ENCODE measurements around the gene KIRREL1.

KIRREL1 gene

DNA sequence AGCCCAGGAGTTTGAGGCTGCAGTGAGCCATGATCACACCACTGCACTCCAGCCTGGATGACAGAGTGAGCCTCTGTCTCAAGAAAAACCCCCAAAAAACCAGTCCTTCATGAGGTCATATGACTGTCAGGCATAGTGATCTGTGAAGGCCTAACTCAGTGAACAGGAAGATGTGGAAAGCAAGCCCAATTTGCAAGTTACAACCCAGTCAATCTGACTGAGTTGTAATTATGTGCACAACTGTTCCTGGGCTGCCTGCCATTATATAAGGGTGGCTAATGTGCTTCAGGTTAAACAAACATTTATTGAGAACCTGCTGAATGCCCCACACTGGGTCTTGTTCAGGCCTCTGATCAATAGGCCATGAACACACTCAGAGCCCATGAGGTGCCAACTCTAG is 38.2 kb upstream of the KIRREL1 start:
- H3K4me3 ChIP-seq (replicated peaks; ENCODE audit: low read depth, low read length): no peak overlapping the region

DNA sequence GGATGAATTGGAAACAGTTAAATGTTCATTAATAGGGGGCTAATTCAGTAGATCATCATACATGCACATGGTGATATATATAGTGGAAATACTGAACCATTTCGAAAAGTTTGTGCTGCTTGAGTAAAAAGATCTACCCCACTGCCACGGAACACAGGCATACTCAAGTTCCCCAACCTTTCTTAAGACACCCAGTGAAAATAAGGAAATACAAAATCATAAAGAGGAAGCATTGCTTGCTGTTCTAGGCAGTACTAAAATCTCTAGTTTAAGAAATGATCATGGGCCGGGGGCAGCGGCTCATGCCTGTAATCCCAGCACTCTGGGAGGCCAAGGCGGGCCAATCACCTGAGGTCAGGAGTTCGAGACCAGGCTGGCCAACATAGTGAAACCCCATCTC is 37.6 kb upstream of the KIRREL1 start:
- TF ChIP-seq, protein P1, sequence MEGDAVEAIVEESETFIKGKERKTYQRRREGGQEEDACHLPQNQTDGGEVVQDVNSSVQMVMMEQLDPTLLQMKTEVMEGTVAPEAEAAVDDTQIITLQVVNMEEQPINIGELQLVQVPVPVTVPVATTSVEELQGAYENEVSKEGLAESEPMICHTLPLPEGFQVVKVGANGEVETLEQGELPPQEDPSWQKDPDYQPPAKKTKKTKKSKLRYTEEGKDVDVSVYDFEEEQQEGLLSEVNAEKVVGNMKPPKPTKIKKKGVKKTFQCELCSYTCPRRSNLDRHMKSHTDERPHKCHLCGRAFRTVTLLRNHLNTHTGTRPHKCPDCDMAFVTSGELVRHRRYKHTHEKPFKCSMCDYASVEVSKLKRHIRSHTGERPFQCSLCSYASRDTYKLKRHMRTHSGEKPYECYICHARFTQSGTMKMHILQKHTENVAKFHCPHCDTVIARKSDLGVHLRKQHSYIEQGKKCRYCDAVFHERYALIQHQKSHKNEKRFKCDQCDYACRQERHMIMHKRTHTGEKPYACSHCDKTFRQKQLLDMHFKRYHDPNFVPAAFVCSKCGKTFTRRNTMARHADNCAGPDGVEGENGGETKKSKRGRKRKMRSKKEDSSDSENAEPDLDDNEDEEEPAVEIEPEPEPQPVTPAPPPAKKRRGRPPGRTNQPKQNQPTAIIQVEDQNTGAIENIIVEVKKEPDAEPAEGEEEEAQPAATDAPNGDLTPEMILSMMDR (IDR thresholded peaks at IDR 0.05; ENCODE audit: low read depth, low read length, missing control alignments): no peak
- DNase-seq (ENCODE audit: extremely low read depth, low read depth): no peak
- no peak overlapping the region for H3K4me3 ChIP-seq (replicated peaks; ENCODE audit: low read depth, low read length)

More for the DNA sequence above, 38.2 kb upstream of the KIRREL1 start:
- DNase-seq (ENCODE audit: extremely low read depth, low read depth): no peak
- TF ChIP-seq, protein P1 (IDR thresholded peaks at IDR 0.05; ENCODE audit: low read depth, low read length, missing control alignments): no peak

GRCh38 chr1:157956732-157957131 is 36.7 kb upstream of the KIRREL1 start:
- no peak overlapping the region for H3K4me3 ChIP-seq (replicated peaks; ENCODE audit: low read depth, low read length)
- no peak for DNase-seq (ENCODE audit: extremely low read depth, low read depth)
- TF ChIP-seq, protein P1 (IDR thresholded peaks at IDR 0.05; ENCODE audit: low read depth, low read length, missing control alignments): no peak

DNA sequence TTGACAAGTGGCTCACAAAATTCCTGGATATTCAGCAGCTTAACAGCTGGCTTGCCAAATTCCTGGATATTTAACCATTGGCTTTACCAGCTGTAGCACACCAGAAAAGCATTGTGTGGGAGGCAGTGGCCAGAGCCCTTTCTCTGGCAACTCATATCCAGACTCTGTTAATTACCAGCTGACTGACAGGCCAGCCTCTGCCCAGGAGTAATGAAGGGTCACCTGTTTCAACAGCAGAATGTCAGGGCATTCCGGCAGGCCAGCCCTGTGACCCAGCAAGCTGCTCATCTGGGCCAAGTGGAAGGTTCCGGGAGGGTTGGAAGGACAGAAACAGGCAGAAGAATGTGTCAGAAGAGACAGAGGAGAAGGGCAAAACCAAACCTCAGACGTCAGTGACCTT is 35.2 kb upstream of the KIRREL1 start:
- TF ChIP-seq, protein P1 (IDR thresholded peaks at IDR 0.05; ENCODE audit: low read depth, low read length, missing control alignments): no peak
- H3K4me3 ChIP-seq (replicated peaks; ENCODE audit: low read depth, low read length): no peak overlapping the region
- DNase-seq (ENCODE audit: extremely low read depth, low read depth): no peak

DNA sequence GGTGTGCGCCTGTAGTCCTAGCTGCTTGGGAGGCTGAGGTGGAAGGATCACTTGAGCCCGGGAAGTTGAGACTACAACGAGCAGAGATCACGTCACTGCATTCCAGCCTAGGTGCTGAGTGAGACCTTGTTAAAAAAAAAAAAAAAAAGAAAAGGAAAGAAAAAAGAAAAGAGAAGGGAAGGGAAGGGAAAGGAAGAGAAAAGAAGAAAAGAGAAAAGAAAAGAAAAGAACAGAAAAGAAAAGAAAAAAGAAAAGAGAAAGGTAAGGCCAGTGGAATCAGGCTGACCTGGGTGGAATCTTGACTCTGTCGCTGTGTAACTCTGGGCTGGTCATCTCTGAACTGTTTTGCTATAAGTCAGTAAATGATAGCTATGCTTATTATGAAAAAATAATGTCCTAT is 33.7 kb upstream of the KIRREL1 start:
- DNase-seq (ENCODE audit: extremely low read depth, low read depth): no peak
- H3K4me3 ChIP-seq (replicated peaks; ENCODE audit: low read depth, low read length): no peak overlapping the region
- TF ChIP-seq, protein P1 (IDR thresholded peaks at IDR 0.05; ENCODE audit: low read depth, low read length, missing control alignments): no peak

DNA sequence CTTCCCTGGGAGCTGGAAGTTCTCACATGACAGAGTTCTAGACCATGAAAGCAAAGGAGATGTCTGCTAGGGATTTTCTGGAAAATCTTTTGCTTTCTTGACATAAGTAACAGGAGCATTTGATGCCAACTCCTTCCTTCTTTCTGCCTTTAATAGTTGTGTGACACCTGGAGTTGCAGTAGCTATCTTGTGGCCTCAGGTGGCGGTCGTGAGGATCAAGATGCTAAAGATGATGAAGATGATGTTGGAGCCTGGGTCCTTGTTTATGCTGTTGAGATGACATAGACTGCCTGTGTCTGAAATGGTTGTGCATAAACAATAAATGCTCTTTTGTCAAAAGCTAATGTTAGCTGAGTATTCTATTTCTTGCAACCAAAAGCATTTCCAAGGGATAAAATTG is 32.7 kb upstream of the KIRREL1 start:
- H3K4me3 ChIP-seq (replicated peaks; ENCODE audit: low read depth, low read length): no peak overlapping the region
- no peak for DNase-seq (ENCODE audit: extremely low read depth, low read depth)
- TF ChIP-seq, protein P1 (IDR thresholded peaks at IDR 0.05; ENCODE audit: low read depth, low read length, missing control alignments): no peak
